WTC11 (cell line): Measurements from ENCODE around the gene CNP.
"Not testable (repeated sequence)": the region's sequence is repeated elsewhere in the genome, so short reads cannot be mapped to it uniquely, and the experiment has no call there.

Experiments used
- ATF2 ChIP-seq: sonication (generic); formaldehyde crosslinking; IDR thresholded peaks from 2 replicates; pipeline ENCODE4 v1.8.1; 2022; ENCODE audit warnings: low read depth, missing genetic modification reagents, borderline replicate concordance
- ATF3 ChIP-seq: sonication (generic); formaldehyde crosslinking; conservative IDR thresholded peaks from 2 replicates; pipeline ENCODE4 v1.8.1; 2022; ENCODE audit warnings: mild to moderate bottlenecking, missing genetic modification reagents
- CREM ChIP-seq: sonication (generic); formaldehyde crosslinking; IDR thresholded peaks from 2 replicates; pipeline ENCODE4 v1.8.1; 2022; ENCODE audit warnings: mild to moderate bottlenecking, missing genetic modification reagents, moderate library complexity
- CTCF ChIP-seq: fragments of 200-600 bp; IDR thresholded peaks from 2 replicates; pipeline ENCODE4 v1.8.0; 2022; ENCODE audit warnings: antibody characterized with exemption
- ELF4 ChIP-seq: sonication (generic); formaldehyde crosslinking; IDR thresholded peaks from 2 replicates; pipeline ENCODE4 v1.8.1; 2022; ENCODE audit warnings: low read depth, mild to moderate bottlenecking, moderate library complexity, missing genetic modification reagents
- ESRRA ChIP-seq: sonication (generic); formaldehyde crosslinking; IDR thresholded peaks from 2 replicates; pipeline ENCODE4 v1.8.1; 2022; ENCODE audit warnings: mild to moderate bottlenecking, missing genetic modification reagents, borderline replicate concordance
- ETV6 ChIP-seq: sonication (generic); formaldehyde crosslinking; IDR thresholded peaks from 2 replicates; pipeline ENCODE4 v1.8.1; 2022; ENCODE audit warnings: mild to moderate bottlenecking, missing genetic modification reagents
- FOXJ3 ChIP-seq: sonication (generic); formaldehyde crosslinking; IDR thresholded peaks from 2 replicates; pipeline ENCODE4 v1.9.0; 2021; ENCODE audit warnings: missing genetic modification reagents, mild to moderate bottlenecking, borderline replicate concordance
- GABPB1 ChIP-seq: sonication (generic); formaldehyde crosslinking; IDR thresholded peaks from 2 replicates; pipeline ENCODE4 v1.8.1; 2023; ENCODE audit warnings: mild to moderate bottlenecking, missing genetic modification reagents
- HMGXB4 ChIP-seq: sonication (generic); formaldehyde crosslinking; IDR thresholded peaks from 2 replicates; pipeline ENCODE4 v1.8.1; 2023; ENCODE audit warnings: mild to moderate bottlenecking, moderate library complexity, missing genetic modification reagents
- NFYB ChIP-seq: sonication (generic); formaldehyde crosslinking; conservative IDR thresholded peaks from 2 replicates; pipeline ENCODE4 v1.8.0; 2022; ENCODE audit warnings: low read depth, missing genetic modification reagents
- SMAD3 ChIP-seq: sonication (generic); formaldehyde crosslinking; IDR thresholded peaks from 2 replicates; pipeline ENCODE4 v1.8.0; 2022; ENCODE audit warnings: missing genetic modification reagents, mild to moderate bottlenecking, borderline replicate concordance
- SP1 ChIP-seq: sonication (generic); formaldehyde crosslinking; conservative IDR thresholded peaks from 2 replicates; pipeline ENCODE4 v1.8.1; 2022; ENCODE audit warnings: missing genetic modification reagents

- not testable (repeated sequence) for TF ChIP-seq CTCF; SMAD3 (CRISPR knock-in tag); CREM (CRISPR knock-in tag); ESRRA (CRISPR knock-in tag); SP1 (CRISPR knock-in tag); FOXJ3 (CRISPR knock-in tag); ELF4 (CRISPR knock-in tag); ATF2 (CRISPR knock-in tag); HMGXB4; NFYB; ATF3 (CRISPR knock-in tag); ETV6 (CRISPR knock-in tag)
- peak; percentile 57; the same call in 1 of the 2 replicates for TF ChIP-seq GABPB1
Observed at GRCh38 chr17:41931715-41932114, 34.9 kb upstream of the CNP start.
